Measurements from ENCODE around the gene KIAA0513. TPM values are rescaled to one million over a fixed set of nuclear protein-coding genes. Genes with fewer than 3 reads are reported as not detected.

The KIAA0513 gene
- total RNA-seq, 1 donor from 2014 or later: 56.1 TPM

DNA sequence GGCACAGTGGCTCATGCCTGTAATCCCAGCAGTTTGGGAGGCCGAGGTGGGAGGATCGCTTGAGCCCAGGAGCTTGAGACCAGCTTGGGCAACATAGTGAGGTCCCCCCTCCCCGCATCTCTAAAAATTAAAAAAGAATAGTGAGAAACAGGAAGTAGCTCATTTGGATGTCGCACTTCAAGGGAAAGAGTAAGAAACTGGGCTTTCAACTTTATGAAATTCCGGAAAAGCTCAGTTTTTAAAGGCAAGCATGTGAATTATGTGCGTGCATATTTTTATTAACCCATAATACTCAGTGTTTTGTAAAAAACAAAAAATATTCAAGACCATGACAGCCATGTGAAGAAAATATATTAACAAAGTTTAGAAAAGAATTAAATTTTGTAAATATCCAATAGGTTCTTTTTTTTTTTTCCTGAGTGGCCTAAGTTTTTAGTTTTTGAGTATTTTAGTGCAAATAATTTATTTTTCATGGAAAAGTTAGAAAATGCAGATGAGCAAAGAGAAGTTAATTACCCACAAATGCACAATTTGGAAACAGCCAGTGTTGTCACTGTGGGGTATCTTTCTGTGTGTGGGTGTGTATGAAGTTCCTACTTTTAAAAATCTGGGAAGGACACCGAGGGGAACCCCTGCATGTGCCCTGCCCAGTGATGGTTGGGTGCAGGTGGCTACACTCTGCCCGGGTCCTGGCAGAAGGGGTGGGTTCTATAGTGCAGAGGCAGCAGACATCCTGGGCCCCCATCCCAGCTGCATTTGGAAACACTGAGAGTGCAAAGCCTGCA, 44.7 kb downstream of the KIAA0513 start:
- Mint-ChIP-seq H3K4me1 (ENCODE audit: low read depth, unreplicated experiment) (no peaks in the 10 kb centered on the region), H3K9me3 (ENCODE audit: unreplicated experiment) (peaks cover 3% of the 10 kb centered on the region), H3K4me3 (ENCODE audit: unreplicated experiment) (no peak overlapping the region), H3K27ac (ENCODE audit: unreplicated experiment) (no peak overlapping the region), H3K36me3 (ENCODE audit: unreplicated experiment) (peaks cover 4% of the 10 kb centered on the region), H3K27me3 (ENCODE audit: unreplicated experiment) (peaks cover 2% of the 10 kb centered on the region)
- no peak for DNase-seq
- TF ChIP-seq, protein P1, sequence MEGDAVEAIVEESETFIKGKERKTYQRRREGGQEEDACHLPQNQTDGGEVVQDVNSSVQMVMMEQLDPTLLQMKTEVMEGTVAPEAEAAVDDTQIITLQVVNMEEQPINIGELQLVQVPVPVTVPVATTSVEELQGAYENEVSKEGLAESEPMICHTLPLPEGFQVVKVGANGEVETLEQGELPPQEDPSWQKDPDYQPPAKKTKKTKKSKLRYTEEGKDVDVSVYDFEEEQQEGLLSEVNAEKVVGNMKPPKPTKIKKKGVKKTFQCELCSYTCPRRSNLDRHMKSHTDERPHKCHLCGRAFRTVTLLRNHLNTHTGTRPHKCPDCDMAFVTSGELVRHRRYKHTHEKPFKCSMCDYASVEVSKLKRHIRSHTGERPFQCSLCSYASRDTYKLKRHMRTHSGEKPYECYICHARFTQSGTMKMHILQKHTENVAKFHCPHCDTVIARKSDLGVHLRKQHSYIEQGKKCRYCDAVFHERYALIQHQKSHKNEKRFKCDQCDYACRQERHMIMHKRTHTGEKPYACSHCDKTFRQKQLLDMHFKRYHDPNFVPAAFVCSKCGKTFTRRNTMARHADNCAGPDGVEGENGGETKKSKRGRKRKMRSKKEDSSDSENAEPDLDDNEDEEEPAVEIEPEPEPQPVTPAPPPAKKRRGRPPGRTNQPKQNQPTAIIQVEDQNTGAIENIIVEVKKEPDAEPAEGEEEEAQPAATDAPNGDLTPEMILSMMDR (IDR thresholded peaks at IDR 0.05; ENCODE audit: partially characterized antibody, unreplicated experiment): no peak

DNA sequence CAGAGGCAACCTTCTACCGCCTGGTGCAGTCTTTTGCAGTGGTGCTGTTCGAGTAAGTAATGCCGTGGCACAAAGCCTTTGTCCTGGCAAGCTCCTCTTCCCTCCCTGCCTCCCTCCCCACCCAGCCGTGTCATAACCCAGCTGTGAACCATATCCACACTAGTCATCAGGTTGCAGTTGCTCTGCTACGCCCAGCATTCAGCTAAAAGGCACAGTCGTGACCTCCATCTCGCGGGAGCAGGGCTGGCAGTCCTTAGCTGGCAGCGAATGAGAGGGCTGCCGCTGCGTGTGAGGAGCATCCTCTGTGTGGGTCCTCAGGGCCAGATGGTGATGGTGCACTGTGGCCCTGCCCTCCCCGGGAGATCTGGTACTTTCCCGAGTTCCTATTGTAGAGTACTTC, 45.4 kb downstream of the KIAA0513 start:
- Mint-ChIP-seq H3K36me3 (ENCODE audit: unreplicated experiment) (peaks cover 7% of the 10 kb centered on the region), H3K27ac (ENCODE audit: unreplicated experiment) (no peak overlapping the region), H3K9me3 (ENCODE audit: unreplicated experiment) (peaks cover 3% of the 10 kb centered on the region), H3K4me1 (ENCODE audit: low read depth, unreplicated experiment) (no peaks in the 10 kb centered on the region), H3K4me3 (ENCODE audit: unreplicated experiment) (no peak overlapping the region), H3K27me3 (ENCODE audit: unreplicated experiment) (peaks cover 2% of the 10 kb centered on the region)
- no peak for DNase-seq
- TF ChIP-seq, protein P1 (IDR thresholded peaks at IDR 0.05; ENCODE audit: partially characterized antibody, unreplicated experiment): no peak

DNA sequence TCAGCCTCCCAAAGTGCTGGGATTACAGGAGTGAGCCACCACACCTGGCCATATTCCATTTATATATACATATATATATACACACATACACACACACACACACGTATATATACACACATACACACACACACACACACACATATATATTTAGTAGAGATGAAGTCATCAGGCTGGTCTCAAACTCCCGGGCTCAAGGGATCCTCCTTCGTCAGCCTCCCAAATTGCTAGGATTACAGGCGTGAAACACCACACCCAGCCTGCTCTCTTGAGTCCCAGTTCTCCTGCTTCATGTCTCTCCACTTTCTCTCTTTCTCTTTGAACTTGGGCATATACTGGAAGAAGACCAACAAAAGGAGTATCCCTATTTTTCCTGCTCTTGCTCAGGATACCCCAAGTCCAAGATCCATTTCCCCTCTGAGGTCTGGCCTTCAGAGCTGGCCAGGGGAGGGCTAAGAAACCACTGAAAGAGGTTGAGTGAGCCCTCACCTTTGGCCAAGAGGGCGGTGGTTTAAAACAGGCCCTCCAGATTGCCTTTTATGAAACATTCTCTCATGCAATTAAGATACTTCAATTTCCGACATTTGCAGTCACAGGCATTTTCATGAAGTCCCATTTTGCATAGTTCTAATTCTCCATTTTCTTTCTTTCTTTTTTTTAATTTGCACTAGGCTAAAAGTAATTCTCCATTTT, 46.8 kb downstream of the KIAA0513 start:
- Mint-ChIP-seq H3K4me1 (ENCODE audit: low read depth, unreplicated experiment) (no peaks in the 10 kb centered on the region), H3K27me3 (ENCODE audit: unreplicated experiment) (peaks cover 5% of the 10 kb centered on the region), H3K9me3 (ENCODE audit: unreplicated experiment) (peaks cover 3% of the 10 kb centered on the region), H3K4me3 (ENCODE audit: unreplicated experiment) (no peak overlapping the region), H3K36me3 (ENCODE audit: unreplicated experiment) (peaks cover 16% of the 10 kb centered on the region), H3K27ac (ENCODE audit: unreplicated experiment) (no peak overlapping the region)
- TF ChIP-seq, protein P1 (IDR thresholded peaks at IDR 0.05; ENCODE audit: partially characterized antibody, unreplicated experiment): no peak
- no peak for DNase-seq

DNA sequence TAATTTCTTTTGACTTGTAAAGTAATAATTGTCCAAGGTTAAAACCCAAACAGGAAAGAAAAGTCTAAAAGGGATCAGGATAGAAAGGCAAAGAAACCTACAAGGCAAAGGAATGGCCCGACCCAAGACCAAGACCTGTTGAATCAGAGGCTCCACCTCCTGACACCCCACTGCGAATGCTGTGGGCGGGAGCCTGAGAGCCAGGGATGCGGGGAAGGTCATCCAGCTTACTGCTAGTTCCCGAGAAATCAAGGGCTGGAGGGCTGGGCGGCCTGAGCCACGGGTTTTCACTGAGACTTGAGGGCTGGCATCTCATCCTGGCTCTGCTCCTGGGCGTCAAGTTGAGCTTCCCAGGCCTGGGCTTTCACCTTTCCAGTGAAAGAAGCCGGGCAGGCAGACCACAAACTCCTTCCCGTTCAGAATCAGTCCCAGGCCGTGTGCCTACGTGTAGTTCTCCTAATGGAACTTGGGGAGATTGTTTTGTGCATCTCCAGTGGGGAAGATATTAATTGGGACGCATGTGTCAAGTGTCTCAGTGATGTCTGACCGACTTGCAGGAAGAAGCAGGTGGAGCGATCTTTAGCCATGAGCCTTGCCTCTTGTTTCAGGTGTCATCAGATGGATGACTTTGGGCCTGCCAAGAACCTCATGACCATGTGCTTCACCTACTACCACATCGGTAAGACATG, 47.8 kb downstream of the KIAA0513 start:
- no peak overlapping the region for H3K27ac Mint-ChIP-seq (ENCODE audit: unreplicated experiment)
- peaks cover 18% of the 10 kb centered on the region for H3K36me3 Mint-ChIP-seq (ENCODE audit: unreplicated experiment)
- no peak overlapping the region for H3K4me3 Mint-ChIP-seq (ENCODE audit: unreplicated experiment)
- DNase-seq: peak; percentile 8
- H3K4me1 Mint-ChIP-seq (ENCODE audit: low read depth, unreplicated experiment): no peaks in the 10 kb centered on the region
- TF ChIP-seq, protein P1 (IDR thresholded peaks at IDR 0.05; ENCODE audit: partially characterized antibody, unreplicated experiment): no peak
- peaks cover 5% of the 10 kb centered on the region for H3K27me3 Mint-ChIP-seq (ENCODE audit: unreplicated experiment)
- peaks cover 5% of the 10 kb centered on the region for H3K9me3 Mint-ChIP-seq (ENCODE audit: unreplicated experiment)
